ENCODE measurements around the gene BET1.
A peak's percentile ranks its signal among the peaks of the same experiment; 100 is the strongest.
"Not testable (repeated sequence)": the region's sequence is repeated elsewhere in the genome, so short reads cannot be mapped to it uniquely, and the experiment has no call there.

The BET1 gene

GRCh38 chr7:94004024-94004951 is at the start of gene BET1:
BET1 (minus strand) TSS chr7:94004355; CDS start chr7:94004216, 139 bp downstream.
- peak; percentile 97 for DNase-seq (ENCODE audit: low spot score)

GRCh38 chr7:94053532-94053931 is 49.4 kb upstream of the BET1 start:
- no peak for DNase-seq (ENCODE audit: low spot score)

- DNase-seq (ENCODE audit: low spot score), result no peak
Measured at GRCh38 chr7:94052398-94053180, 48.4 kb upstream of the BET1 start.

DNA sequence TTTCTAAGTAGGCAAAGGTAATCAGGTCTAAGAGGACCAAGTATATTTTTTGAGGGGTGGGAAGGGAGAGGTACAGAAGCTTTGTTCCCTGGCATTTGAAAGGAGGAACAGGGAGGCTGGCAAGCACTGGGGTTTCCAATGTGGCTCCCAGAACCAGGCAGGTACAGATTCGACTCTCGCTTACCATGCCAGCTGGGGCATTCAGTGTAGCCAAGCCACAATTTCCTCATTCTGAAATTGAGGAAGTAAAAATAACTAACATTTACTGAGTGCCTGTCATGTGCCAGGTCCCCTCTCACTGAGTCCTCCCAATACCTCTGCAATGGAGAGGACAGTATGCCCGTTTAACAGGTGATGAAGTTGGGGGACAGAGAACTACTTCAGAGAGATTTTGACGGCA is 45.9 kb upstream of the BET1 start:
- DNase-seq (ENCODE audit: low spot score), result no peak

DNA sequence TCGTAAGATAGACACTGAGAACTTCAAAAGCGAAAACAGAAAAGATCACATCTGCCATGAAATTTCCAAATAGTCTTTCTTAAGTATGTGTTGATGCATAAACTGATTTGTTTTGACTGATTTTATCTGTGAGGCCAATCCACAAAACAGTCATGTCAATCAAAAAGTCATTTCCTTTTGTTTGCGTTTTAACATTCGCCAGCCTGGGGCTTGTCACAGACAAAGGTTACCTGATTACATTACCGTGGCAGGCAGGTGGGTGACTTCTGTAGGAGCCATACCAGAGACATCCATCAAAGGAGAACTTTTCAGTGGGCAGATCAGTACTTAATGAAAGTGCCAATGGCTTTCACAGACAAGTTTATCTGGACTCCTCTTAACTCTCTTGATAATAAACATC is 45.5 kb upstream of the BET1 start:
- DNase-seq (ENCODE audit: low spot score), result no peak

GRCh38 chr7:94048755-94049154 is 44.6 kb upstream of the BET1 start:
- DNase-seq (ENCODE audit: low spot score), result no peak

DNA sequence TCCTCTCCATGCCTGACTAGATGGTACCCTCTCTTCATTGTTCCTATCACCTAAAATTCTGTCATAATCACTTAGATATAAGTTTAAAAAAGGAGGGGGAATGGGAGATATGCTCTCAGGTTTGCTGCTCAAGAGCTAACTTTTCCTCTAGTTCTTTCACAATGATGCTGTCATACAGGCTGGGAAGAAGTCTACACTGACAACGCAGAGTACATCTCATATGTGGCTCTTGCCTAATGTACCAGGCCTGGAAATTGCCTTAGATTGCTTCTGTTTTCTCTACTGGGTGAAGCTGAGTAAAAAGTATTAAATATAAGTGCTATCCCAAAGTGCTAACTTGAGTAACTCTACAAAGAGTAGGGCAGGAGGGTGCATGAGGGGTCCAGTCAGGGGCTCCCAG is 43.8 kb upstream of the BET1 start:
- no peak for DNase-seq (ENCODE audit: low spot score)

DNA sequence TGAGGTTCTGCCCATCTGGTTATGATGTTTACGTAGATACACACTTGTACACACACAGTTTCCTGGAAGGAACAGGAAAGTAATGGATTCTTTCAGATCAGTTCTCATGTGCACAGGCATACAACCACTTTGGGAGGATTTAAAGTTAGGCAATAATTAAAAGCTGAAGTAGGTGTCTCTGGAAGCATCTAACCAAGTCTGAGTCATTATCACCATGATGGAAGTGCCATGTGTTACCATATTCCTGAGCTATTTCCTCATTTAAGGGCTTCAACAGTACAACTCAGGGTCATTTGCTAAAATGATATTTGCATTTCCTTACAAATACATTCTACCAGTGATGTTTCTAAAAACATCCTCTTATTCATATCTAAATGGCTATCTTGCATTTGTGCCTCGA is 41.4 kb upstream of the BET1 start:
- DNase-seq (ENCODE audit: low spot score), result no peak

GRCh38 chr7:94044806-94045205 is 40.7 kb upstream of the BET1 start:
- DNase-seq (ENCODE audit: low spot score), result no peak

- no peak for DNase-seq (ENCODE audit: low spot score)
Measured at GRCh38 chr7:94043299-94043698, 39.1 kb upstream of the BET1 start.

GRCh38 chr7:94042381-94042780 is 38.2 kb upstream of the BET1 start:
- no peak for DNase-seq (ENCODE audit: low spot score)

DNA sequence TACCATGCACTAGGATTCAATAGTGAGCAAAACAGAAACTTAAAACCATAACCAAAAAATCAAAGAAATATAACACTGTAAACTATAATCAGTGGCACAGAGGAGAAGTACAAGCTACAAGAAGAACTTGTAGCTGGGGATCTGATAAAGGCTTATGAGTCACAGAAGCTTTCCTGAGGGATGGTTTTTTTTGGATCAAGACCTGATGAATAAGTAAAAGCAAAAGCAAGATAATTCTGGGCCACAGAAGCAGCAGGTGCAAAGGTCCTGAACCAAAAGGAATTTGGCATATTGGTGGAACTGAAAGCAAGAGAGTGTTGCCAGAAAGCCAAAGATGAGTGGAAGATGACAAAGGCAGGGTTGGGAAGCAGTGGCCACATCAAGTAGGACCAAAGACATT is 37.4 kb upstream of the BET1 start:
- no peak for DNase-seq (ENCODE audit: low spot score)

DNA sequence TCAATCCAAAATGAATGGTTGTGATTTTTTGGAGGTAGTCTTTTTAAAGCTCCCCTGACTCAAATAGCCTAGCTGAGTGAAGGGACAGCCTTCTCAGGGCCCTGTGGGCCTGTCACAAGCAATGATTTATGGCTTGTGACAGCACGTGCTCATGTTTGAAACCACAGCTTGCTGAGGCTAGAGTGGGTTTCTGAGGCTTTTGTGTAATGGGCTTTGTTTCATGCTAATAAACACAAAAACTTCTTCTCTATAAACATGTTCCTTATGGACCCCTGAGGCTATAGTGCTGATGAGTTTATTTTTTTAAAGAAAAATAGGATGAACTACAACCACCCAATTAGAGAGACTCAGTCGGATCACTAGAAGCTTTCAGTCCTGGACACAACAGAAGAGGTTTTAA is 36.1 kb upstream of the BET1 start:
- no peak for DNase-seq (ENCODE audit: low spot score)

DNA sequence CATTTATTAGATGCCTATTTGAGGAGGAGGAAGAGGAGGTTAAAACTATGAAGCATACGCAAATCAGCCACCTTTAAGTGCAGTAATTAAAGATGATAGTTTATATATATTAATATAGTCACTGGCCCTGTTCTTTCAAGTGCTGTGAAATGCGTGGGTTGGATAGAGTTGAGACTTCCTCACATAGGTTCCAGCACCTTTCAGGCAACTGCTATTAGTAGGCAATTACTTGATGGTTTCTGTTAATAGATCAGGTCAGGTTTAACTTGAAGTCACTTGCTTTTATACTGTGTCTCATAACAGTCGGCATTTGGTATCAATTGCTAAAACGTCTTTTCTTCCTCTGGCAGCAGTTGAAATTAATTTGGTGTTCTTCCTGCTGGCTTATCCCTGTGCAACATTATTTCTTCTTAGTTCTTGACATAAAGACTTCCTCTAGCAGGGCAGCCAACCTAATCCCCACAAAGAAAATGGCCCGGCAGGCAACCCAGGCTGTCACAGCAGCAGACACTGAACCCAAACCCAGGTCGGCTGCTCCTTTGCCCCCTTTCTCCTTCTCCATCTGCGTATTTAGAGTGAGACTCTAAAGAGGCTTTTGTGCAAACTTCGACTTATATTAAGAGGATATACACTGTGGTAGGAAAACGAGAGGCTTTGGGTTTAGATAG is 35.3 kb upstream of the BET1 start:
- DNase-seq (ENCODE audit: low spot score), result no peak

GRCh38 chr7:94031865-94032264 is 27.7 kb upstream of the BET1 start:
- DNase-seq (ENCODE audit: low spot score), result no peak

DNA sequence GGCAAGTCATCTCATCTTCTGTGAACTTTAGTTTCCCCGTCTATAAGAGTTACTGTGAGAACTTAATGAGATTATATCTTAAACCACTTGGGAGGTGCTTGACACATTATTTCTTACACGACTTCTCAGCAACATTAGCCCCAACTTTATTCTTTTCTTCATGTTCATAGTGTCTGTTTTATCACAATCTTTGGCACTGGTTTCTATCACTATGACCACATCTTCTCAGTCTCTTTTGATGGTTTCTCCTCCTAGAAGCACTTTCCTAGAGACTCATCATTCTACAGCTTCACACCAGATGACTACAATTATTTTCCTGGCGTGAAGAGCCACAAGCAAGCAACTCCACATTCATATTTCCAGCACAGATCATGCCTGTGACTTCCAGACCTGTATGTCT is 26.5 kb upstream of the BET1 start:
- DNase-seq (ENCODE audit: low spot score), result no peak

- no peak for DNase-seq (ENCODE audit: low spot score)
Measured at GRCh38 chr7:94029976-94030375, 25.8 kb upstream of the BET1 start.

DNA sequence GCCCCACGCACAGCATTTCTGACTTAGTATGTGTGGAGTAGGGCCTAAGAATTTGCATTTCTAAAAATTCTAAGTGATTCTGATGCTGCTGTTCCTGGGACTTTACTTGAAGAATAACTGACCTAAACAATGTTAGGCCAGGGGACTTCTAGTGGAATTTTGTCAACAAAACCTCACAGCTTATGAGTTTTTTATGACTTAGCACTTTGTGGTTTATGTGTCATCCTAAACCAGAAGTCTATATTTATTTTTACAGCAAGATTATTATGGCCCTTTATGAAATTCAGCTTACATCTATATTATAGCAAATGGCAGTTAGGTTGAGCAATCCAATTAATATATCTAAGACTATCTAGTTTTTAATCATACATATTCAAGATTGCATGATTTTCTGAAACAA is 24.6 kb upstream of the BET1 start:
- DNase-seq (ENCODE audit: low spot score), result no peak

DNA sequence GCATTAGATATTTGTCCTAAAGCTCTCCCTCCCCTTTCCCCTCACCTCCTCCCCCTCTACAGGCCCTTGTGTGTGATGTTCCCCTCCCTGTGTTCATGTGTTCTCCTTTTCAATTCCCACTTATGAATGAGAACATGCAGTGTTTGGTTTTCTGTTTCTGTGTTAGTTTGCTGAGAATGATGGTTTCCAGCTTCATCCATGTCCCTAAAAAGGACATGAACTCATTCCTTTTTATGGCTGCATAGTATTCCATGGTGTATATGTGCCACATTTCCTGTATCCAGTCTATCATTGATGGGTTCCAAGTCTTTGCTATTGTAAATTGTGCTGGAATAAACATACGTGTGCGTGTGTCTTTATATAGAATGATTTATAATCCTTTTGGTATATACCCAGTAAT is 22.5 kb upstream of the BET1 start:
- not testable (repeated sequence) for DNase-seq (ENCODE audit: low spot score)

GRCh38 chr7:94022550-94022949 is 18.4 kb upstream of the BET1 start:
- DNase-seq (ENCODE audit: low spot score), result no peak

- no peak for DNase-seq (ENCODE audit: low spot score)
Measured at GRCh38 chr7:94016786-94017185, 12.6 kb upstream of the BET1 start.

DNA sequence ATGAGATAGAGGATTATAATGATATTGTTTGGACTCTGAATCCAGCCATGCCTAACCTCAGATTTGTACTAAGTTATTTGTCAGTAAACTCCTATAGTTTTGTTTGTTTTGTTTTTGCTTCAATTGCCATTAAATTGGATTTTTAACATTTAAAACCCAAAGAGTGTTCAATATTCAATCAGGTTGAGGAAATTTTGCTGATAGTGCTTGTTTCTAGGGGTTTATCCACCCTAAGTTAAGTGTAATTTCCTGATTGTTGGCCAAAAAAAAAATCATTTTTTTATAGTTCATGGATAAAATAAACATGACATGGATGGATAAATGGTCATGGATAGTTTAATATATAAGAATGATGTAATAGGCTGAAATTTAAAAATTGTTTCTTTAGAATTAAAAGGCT is 11.4 kb upstream of the BET1 start:
- DNase-seq (ENCODE audit: low spot score), result no peak

DNA sequence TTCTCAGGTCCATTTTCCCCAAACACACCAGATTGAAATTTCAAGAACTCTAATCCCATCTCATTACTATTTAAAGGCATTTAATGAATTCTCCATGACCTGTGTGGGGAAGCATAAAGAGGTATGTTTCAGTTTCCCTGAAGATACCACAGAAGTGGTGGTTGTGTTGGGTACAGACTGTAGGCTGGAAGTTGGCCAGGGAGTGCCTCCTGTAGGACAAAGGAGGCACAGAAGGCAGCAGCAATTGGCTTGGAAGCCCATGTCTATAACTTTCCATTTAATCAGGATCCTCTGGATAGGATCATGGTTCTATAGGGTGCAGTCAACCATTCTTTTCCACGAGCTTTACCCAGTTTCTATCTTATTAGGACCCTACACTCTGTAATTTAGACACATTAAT is 8.6 kb upstream of the BET1 start:
- DNase-seq (ENCODE audit: low spot score), result no peak
